Heart left ventricle (tissue), 16 donors: ENCODE data around the gene ABHD1. TPM values are rescaled to one million over a fixed set of nuclear protein-coding genes. Genes with fewer than 3 reads are reported as not detected.
"Not testable (repeated sequence)": the region's sequence is repeated elsewhere in the genome, so short reads cannot be mapped to it uniquely, and the experiment has no call there.

Experiments
- ATAC-seq, 4 donors: fragments of 200-7000 bp; cut with Tn5 transposase; one replicate each; pipeline ENCODE4 v1.9.1; 2020 to 2022; ENCODE audit warnings: moderate library complexity in 4 of 4, mild to moderate bottlenecking in 3 of 4, moderate number of reproducible peaks in 1 of 4
- DNase-seq, 5 donors: peaks; one replicate each; pipeline ENCODE4 v3.0.0-alpha.2; 2020
- H3K27ac ChIP-seq, 12 donors: fragments of 200-600 bp; sonication (generic) in 4 of 12; one replicate each; pipeline versions ENCODE4 v1.5.0 to v1.8.0; 2016 to 2022; ENCODE audit warnings: mild to moderate bottlenecking in 2 of 12
- H3K27me3 ChIP-seq, 9 donors: fragments of 200-600 bp; sonication (generic) in 2 of 9; one replicate each; pipeline versions ENCODE4 v1.5.1 to v1.8.0; 2016 to 2022; ENCODE audit warnings: mild to moderate bottlenecking in 3 of 9
- H3K36me3 ChIP-seq, 9 donors: fragments of 200-600 bp; sonication (generic) in 2 of 9; one replicate each; pipeline versions ENCODE4 v1.5.0 to v1.8.0; 2018 to 2022; ENCODE audit warnings: mild to moderate bottlenecking in 2 of 9
- H3K4me1 ChIP-seq, 12 donors: fragments of 200-600 bp; sonication (generic) in 4 of 12; one replicate each; pipeline versions ENCODE4 v1.5.0 to v1.8.0; 2016 to 2022; ENCODE audit warnings: mild to moderate bottlenecking in 3 of 12
- H3K4me3 ChIP-seq, 12 donors: fragments of 200-600 bp; sonication (generic) in 4 of 12; one replicate each; pipeline versions ENCODE4 v1.5.0 to v1.8.0; 2017 to 2022; ENCODE audit warnings: mild to moderate bottlenecking in 9 of 12, moderate library complexity in 4 of 12
- H3K9me3 ChIP-seq, 12 donors: fragments of 200-600 bp; sonication (generic) in 4 of 12; one replicate each; pipeline versions ENCODE4 v1.5.0 to v1.8.0; 2016 to 2022; ENCODE audit warnings: mild to moderate bottlenecking in 1 of 12
- POLR2A ChIP-seq, 2 donors: fragments of 450-650 bp; IDR thresholded peaks; one replicate each; pipeline ENCODE4 v1.6.1; 2017; ENCODE audit warnings: antibody characterized with exemption in 2 of 2, mild to moderate bottlenecking in 2 of 2, moderate library complexity in 2 of 2
- WGBS, 4 donors: extraction: QIAGEN DNeasy Blood & Tissue Kit in 2 of 4; methylation state at CpG; one replicate each; pipeline versions ENCODE4 v1.1.5 to v1.1.7; 2013 to 2018; 5-methylcytosine and 5-hydroxymethylcytosine counted together
- intact Hi-C, 10 donors: fragments of 100-400 bp; cut with DNase I; formaldehyde crosslinking; loops; one replicate each; pipeline versions ENCODE4 v1.11.1 to v1.14.2; 2022
- polyA plus RNA-seq, 2 donors: library from polyadenylated mRNA; stranded (reverse); fragments of 200-250 nt; gene quantifications; one replicate each; pipeline ENCODE4 v1.2.3, GENCODE V29; 2013
- total RNA-seq, 9 donors: library from RNA; depleted of rRNA in 2 of 9; stranded (reverse); fragments of >200 nt in 2 of 9; fragmentation: NEBNext Ultra II Directional in 3 of 9; extraction: Animal tissue kit (Norgen Biotek cat#: 25700) in 3 of 9; gene quantifications; one replicate each; pipeline versions ENCODE4 v1.1.0 to v1.2.4, GENCODE V29; 2016 to 2023
- TF ChIP-seq, protein P1 (sequence below), 12 donors: fragments of 200-600 bp; sonication (generic) in 4 of 12; IDR thresholded peaks; one replicate each; pipeline versions ENCODE4 v1.5.0 to v1.8.0; 2018 to 2022; ENCODE audit warnings: antibody characterized with exemption in 12 of 12, mild to moderate bottlenecking in 5 of 12
- donor health status: ischemic (EF 13 %, LVEDD 7.1; RV severe dilation, severe dysfunction).
- donor health status: healthy with polysubstance abuse.
- donor health status: DM: no; HTN: yes; CAD: no.
- donor health status: DM: no; HTN: no; CAD: no.
- donor health status: ischemic (EF 25% LVEDD 6.9; RV normal size, moderate dysfunction).
- donor health status: ischemic (EF 25% LVEDD 5.7; RV mildly dilated, moderate dysfunction).
- donor health status: healthy.
- donor health status: DM: yes; HTN: yes; CAD: no.
- donor health status: ischemic (EF 35%, LVEDD 5.7; RV mildly dilated, moderate dysfunction).
- donor health status: nonischemic (EF 11% LVEDD 7.7; RV severe dilation, severe dysfunction).
- donor health status: DM: yes; HTN: yes; CAD: no.
- donor health status: PGD.
- donor health status: ischemic (EF 29% LVEDD 5.4; RV normal size, mild dysfunction).
- donor health status: nonischemic (EF 23%, LVEDD 6.1; RV moderate dilation, normal function).

ABHD1 gene
- total and polyA plus RNA-seq, 11 donors, result 0.47 to 6.2 (median 2.0) TPM; not detected in 1

DNA sequence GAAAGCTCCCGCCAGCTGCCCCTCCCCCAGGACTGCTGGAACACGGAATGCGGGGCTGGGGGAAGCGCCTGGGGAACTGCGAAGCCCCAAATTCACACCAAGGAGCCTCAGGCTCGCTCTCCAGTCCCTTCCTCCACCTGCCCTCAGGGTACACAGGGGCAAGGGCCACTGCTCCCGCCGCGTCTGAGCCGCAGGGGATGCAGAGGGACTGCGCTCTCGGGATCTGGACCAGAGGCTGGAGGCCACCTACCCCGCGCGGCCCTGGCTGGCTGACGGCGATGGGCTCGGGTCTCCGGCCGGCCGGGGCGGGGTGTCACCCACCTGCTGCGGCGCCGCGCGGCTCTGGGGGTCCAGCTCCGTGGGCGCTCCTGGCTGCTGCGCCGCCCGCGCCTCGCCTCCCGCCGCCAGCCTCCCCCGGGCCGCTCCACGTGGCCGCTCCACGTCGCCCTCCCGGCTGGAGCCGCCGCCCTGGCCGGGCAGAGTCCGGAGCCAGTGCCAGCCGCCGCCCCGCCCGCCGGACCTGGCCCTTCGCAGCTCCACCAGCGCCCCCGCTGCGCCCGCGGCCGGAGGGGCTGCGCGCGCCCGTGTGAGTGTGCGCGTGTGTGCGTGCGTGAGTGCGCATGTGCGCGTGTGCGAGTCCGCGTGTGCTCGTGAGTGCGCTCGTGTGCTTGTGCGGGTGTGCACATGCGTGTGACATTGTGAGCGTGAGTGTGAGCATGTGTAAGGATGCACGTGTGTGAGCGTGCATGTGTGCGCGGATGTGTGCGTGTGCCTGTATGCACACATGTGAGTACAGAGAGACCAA lies 4.9 kb upstream of the ABHD1 start, which contains the start of gene CGREF1:
CGREF1 (minus strand) TSS at position 604 of the 805 bp plus-strand sequence. CDS start 14,762 bp downstream, outside the sequence.
- no peak for DNase-seq
- peaks cover 0 to 28% (median 17%) of the 10 kb centered on the region in 9 donors for H3K27me3 ChIP-seq
- no peaks in the 10 kb centered on the region for H3K9me3 ChIP-seq
- H3K4me1 ChIP-seq, result peaks cover 0 to 22% (median 10%) of the 10 kb centered on the region in 12 donors
- intact Hi-C loops, result no loop called here
- TF ChIP-seq, protein P1, sequence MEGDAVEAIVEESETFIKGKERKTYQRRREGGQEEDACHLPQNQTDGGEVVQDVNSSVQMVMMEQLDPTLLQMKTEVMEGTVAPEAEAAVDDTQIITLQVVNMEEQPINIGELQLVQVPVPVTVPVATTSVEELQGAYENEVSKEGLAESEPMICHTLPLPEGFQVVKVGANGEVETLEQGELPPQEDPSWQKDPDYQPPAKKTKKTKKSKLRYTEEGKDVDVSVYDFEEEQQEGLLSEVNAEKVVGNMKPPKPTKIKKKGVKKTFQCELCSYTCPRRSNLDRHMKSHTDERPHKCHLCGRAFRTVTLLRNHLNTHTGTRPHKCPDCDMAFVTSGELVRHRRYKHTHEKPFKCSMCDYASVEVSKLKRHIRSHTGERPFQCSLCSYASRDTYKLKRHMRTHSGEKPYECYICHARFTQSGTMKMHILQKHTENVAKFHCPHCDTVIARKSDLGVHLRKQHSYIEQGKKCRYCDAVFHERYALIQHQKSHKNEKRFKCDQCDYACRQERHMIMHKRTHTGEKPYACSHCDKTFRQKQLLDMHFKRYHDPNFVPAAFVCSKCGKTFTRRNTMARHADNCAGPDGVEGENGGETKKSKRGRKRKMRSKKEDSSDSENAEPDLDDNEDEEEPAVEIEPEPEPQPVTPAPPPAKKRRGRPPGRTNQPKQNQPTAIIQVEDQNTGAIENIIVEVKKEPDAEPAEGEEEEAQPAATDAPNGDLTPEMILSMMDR (IDR thresholded peaks at IDR 0.05), result no peak
- TF ChIP-seq POLR2A (IDR thresholded peaks at IDR 0.05), result no peak
- ATAC-seq, result peak in 1 of 4 donors; percentile 18
- H3K4me3 ChIP-seq, result peak within 1 kb of the TSS in 11 of 12 donors; percentile 14 to 51 (median 39)
- 4 to 18% (median 8%) methylated on average over 21 to 84 of the region's 84 CpGs for WGBS, 4 donors
- H3K27ac ChIP-seq, result no peak within 1 kb of the TSS
- no peaks in the 10 kb centered on the region for H3K36me3 ChIP-seq

- H3K36me3 ChIP-seq, H3K9me3 ChIP-seq, H3K27ac ChIP-seq, DNase-seq, ATAC-seq, intact Hi-C loops: not testable (repeated sequence)
- Histone ChIP-seq H3K4me3 (peak overlapping the region in 8 of 12 donors; percentile 14 to 51 (median 42)), H3K27me3 (peaks cover 0 to 28% (median 17%) of the 10 kb centered on the region in 9 donors), H3K4me1 (peaks cover 0 to 25% (median 13%) of the 10 kb centered on the region in 12 donors)
- WGBS, 4 donors, result 80 to 88% (median 84%) methylated on average over 8 of the region's 8 CpGs
These were observed 4.3 kb upstream of the ABHD1 start for GRCh38 chr2:27119330-27119670.

- Histone ChIP-seq H3K27me3 (peaks cover 0 to 28% (median 17%) of the 10 kb centered on the region in 9 donors), H3K9me3 (no peaks in the 10 kb centered on the region), H3K4me3 (no peak overlapping the region), H3K27ac (no peak overlapping the region), H3K4me1 (peaks cover 0 to 25% (median 15%) of the 10 kb centered on the region in 12 donors), H3K36me3 (no peaks in the 10 kb centered on the region)
- TF ChIP-seq, protein P1 (IDR thresholded peaks at IDR 0.05), result no peak
- no peak for TF ChIP-seq POLR2A (IDR thresholded peaks at IDR 0.05)
- DNase-seq, result no peak
- ATAC-seq, result no peak
- intact Hi-C loops, result no loop called here
- 76 to 97% (median 81%) methylated on average over 2 of the region's 2 CpGs for WGBS, 4 donors
These were observed 1.7 kb upstream of the ABHD1 start for GRCh38 chr2:27121906-27122305.

- TF ChIP-seq, protein P1 (IDR thresholded peaks at IDR 0.05), result no peak
- no peak for TF ChIP-seq POLR2A (IDR thresholded peaks at IDR 0.05)
- Histone ChIP-seq H3K27me3 (peaks cover 0 to 20% (median 9%) of the 10 kb centered on the region in 9 donors), H3K27ac (peak overlapping the region in 7 of 12 donors; percentile 51 to 76 (median 70)), H3K9me3 (no peaks in the 10 kb centered on the region), H3K36me3 (no peaks in the 10 kb centered on the region), H3K4me1 (peaks cover 0 to 25% (median 15%) of the 10 kb centered on the region in 12 donors), H3K4me3 (peak overlapping the region in 8 of 12 donors; percentile 59 to 80 (median 67))
- WGBS, 4 donors, result 90 to 93% (median 92%) methylated on average over 7 of the region's 7 CpGs
- DNase-seq (no peak), ATAC-seq (no peak)
- intact Hi-C loops, result no loop called here
These were observed 824 bp upstream of the ABHD1 start for GRCh38 chr2:27122791-27123190.
